Activated naive CD4-positive, alpha-beta T cell treated with anti-CD3 and anti-CD28 coated beads, Interleukin-2, amount 50 U/mL, for 16 hours (primary cell): ENCODE measurements around the gene LHFPL3.

Source experiments
- DNase-seq: peaks from one replicate; pipeline ENCODE4 v3.0.0-alpha.2; 2020

The LHFPL3 gene

DNA sequence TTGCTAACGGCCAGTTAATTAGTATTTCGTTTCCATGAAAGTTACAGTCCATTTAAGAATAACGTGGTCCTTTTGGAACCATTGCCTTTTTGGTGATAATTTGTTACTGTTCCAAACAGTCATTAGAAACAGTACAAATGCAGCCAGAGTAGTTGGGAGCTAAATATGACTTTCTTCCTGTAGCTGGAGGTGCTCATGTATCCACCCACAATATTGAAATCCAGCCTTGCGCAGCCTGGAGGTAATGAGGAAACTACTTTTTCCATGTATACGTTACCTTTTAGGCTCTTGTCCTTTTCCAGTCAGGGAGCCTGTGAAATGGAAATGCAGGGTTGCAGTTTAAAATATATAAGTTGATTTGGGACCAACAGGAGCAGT, 43.6 kb downstream of the LHFPL3 start:
- no peak for DNase-seq

DNA sequence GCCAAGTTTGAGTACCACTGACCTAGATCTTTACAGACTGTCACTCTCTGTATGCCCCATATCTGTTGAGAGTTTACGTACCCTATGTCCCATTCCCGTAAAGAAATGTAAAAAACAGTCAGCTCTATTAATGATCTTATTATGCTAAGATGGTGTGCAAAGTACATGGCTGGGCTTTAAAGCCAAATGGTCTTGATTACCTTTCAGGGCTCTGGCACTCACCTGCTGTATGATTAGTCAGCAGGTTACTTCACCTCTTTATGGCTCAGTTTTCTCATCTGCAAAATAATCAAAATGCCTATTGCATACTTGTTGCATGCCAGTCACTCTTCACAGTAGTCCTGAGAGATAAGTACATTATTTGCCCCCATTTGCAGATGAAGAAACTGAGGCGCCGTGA, 54.2 kb downstream of the LHFPL3 start:
- no peak for DNase-seq

DNA sequence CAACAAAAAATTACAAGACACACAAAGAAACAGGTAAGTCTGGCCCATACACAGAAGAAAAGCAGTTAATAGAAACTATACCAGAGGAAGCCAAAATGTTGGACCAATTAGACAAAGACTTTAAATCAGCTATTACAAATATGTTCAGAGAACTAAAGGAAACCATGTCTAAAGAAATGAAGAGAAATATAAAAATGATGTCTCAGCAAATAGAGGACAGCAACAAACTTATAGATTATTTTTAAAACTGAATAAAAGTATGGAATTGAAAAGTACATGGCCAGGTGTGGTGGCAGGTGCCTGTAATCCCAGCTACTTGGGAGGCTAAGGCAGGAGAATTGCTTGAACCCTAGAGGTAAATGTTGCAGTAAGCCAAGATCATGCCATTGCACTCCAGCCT, 58.5 kb downstream of the LHFPL3 start:
- DNase-seq: no peak

- DNase-seq: no peak
Measured at GRCh38 chr7:104388222-104388621, 59.8 kb downstream of the LHFPL3 start.

GRCh38 chr7:104395162-104395561, 66.8 kb downstream of the LHFPL3 start:
- DNase-seq: no peak

DNA sequence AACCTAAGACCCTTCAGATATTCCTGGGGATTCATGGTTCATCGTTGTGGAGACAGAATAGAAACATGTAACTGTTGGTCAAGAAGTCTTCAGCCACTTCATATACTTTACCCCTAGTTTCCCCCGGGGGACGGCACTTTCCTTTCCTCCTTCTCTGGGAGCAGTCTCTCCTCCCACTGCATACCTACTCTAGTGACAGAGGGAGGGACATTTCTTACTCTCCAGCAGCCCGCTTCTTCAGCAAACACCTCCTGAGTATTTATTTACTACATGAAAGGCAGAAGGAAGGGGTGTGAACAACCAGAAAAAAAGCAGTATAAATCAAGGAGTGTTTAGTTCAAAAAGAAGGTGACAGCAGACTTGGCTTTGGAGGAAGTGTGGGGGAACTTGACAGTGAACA, 69.0 kb downstream of the LHFPL3 start:
- DNase-seq: no peak

GRCh38 chr7:104408371-104408770, 80.0 kb downstream of the LHFPL3 start:
- no peak for DNase-seq

GRCh38 chr7:104410742-104411141, 82.3 kb downstream of the LHFPL3 start:
- no peak for DNase-seq

GRCh38 chr7:104412911-104413310, 84.5 kb downstream of the LHFPL3 start:
- DNase-seq: no peak

GRCh38 chr7:104414216-104414615, 85.8 kb downstream of the LHFPL3 start:
- no peak for DNase-seq

DNA sequence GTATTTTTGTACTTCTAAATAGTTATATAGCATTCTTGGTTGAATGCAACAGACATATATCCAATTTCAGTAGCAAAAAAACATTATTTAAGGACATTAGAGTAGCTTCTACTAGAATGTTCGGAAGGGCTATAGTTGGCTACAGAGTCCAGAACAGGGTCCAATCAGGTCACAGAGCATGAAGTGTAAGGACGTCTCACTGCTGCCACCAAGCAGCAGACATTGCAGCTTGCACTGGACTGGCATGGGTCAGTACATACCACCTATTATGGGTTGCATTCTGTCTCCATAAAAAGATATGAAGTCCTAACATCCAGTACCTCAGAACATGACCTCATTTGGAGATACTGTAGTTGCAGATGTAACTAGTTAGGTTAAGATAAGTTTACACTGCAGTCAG, 87.3 kb downstream of the LHFPL3 start:
- DNase-seq: no peak

GRCh38 chr7:104416866-104417393, 88.5 kb downstream of the LHFPL3 start:
- DNase-seq: no peak

DNA sequence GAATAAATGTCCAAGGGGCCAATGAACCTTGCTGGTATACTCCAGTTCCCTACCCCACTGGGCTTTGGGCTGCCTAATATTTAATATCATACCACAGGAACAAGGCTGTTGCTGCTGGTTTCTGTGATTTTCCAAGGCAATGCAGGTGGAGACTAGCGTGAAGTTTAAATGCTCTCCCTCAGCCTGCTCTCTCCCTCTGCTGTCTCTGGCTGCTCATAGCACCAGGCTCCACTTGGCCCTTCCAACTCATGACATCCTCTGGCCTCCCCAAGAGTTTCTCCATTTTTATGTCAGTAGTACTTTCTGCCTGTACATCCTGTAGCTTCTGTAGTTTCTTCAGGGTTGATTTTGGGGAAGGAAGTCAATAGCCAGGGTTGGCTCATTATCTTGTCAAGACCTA, 103.5 kb downstream of the LHFPL3 start:
- DNase-seq: no peak

- DNase-seq: no peak
Measured at GRCh38 chr7:104434129-104434528, 105.7 kb downstream of the LHFPL3 start.

- DNase-seq: no peak
Measured at GRCh38 chr7:104442481-104442880, 114.1 kb downstream of the LHFPL3 start.

- DNase-seq: no peak
Measured at GRCh38 chr7:104444017-104444416, 115.6 kb downstream of the LHFPL3 start.

GRCh38 chr7:104445393-104445792, 117.0 kb downstream of the LHFPL3 start:
- DNase-seq: no peak

DNA sequence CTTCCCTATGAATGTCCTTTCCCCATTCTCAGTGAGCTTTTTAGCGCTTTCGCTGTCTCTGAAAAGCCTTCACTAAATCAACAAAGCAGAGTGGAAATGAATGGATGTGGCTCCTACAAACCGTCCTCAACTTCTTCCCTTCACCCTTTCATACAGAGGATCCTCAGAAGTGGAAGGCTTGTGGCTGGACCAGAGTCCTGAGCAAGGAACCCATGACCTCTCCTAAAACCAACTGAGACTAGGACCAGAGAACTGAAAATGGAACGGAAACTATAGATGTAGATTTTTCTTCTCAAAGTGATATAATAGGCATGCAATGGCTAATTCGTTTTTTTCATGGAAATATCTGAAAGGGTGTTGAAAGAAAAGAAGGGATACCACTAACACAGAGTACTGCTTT, 122.5 kb downstream of the LHFPL3 start:
- DNase-seq: no peak

GRCh38 chr7:104453190-104453589, 124.8 kb downstream of the LHFPL3 start:
- no peak for DNase-seq

DNA sequence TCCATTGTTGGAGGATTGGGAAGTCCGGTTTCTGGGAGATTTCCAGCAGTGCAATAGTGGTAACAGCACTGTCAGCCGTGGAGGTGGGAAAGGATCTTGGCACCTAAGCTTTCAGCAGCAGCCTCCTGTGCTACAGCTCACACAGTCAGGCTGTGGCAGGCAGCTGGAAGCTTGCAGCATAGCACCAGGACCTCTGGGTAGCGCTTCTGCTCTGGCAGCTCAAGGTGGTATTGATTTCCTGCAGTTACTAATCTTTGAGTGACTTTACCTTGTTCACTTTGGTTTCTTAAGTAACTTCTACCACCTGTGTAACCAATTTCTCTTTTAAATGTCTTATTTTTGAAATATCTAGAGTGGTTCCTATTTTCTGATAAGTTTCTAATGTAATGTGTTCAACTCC, 130.5 kb downstream of the LHFPL3 start:
- DNase-seq: no peak

DNA sequence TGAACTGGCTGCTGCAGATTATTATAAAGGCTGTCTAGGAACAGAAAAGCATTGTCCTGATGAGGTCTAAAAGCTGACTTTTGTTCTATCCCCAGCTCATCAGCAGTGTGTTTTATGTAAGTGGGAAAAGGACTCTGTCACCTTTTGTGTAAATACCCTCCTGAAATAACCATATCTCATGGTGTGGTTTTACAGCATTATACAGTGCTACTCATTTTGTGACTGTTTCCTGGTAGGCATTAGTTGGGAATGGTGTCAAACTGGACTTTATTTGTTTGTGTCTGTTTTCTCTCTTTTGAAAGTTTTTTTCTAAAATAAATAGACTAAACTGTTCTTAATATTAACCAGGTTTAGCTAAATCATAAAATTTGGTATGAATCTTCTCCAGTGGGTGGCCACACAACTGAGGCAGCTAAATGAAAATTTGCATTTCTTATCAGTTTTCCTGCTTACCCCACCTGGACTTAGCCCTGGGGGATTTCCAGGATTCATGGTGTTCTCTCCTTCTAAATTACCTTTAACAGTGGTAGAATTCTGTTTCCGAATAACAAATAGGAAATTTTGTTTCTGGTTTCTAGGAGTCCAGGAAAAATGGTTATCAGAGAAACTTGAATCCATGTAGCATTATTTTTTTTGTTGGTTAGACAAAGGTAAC, 140.9 kb downstream of the LHFPL3 start:
- DNase-seq: no peak

DNA sequence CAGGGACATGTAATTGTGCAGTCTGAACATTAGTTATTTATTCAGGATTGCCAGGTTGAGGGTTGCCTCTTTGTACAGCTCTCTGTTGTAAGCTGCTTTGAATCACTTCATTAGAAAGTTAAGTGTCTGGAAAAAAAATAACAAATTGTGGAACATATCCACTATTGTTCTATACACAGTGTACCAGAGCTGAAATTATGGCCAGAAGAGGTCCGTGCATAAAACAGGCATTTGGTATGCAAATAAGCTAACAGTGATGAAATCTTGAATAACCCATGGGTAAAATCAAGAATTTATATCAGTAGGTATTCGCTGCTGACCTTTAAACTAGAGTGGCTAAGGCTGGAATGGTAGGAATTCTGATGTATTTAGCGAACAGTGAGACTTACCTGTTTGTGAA, 152.1 kb downstream of the LHFPL3 start:
- no peak for DNase-seq

- DNase-seq: no peak
Measured at GRCh38 chr7:104482362-104483037, 154.1 kb downstream of the LHFPL3 start.

DNA sequence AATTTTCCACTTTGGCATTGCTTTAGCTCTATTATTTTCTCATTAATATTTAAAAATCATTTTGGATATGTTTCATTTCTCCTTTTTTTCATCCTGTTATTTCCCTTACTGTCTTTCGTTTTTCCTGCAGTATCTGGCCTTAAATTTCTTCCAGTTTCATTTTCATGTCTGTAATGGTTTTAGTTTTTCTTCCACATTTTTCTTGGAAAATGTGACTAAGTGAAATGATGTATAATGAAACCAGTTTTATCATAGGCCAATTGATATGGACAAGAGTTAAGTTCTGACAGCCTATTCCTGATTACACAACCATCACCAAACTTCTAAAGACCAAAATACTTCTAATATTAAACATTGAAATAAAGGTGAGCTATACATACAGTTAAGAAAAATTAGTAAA, 158.5 kb downstream of the LHFPL3 start:
- no peak for DNase-seq

DNA sequence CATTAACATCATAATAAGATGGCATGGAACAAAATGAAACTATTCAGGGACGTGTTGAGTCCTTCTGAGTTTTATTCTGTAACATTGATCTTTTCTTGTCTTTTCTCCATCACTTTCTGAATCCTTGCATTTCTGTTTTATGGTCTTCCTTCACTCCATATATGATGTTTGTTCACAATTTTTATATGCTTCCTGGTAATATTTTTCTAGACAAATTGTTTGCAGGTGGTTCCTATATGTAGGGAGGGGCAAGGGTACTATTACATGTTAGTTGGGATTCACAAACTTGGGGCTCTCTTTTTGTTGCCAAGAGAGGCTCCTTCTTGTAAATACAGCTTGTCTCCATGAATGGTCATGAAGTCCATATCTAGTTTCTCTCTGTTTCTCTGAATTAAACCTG, 159.2 kb downstream of the LHFPL3 start:
- no peak for DNase-seq
